GM12873 (cell line): ENCODE data around the gene PRODH2.

Experiments
- CTCF ChIP-seq: IDR thresholded peaks from 2 replicates; pipeline ENCODE4 v1.5.1; 2012; ENCODE audit warnings: low read depth, mild to moderate bottlenecking, moderate library complexity, low read length, control low read depth; ENCODE audit not compliant: insufficient read depth; ENCODE audit errors: missing control alignments

The PRODH2 gene

GRCh38 chr19:35818445-35818844 lies 5.8 kb upstream of the PRODH2 start:
- TF ChIP-seq CTCF = no peak

- no peak for TF ChIP-seq CTCF
These were observed 4.2 kb upstream of the PRODH2 start for GRCh38 chr19:35816846-35817245.

- no peak for TF ChIP-seq CTCF
These were observed 3.6 kb upstream of the PRODH2 start for GRCh38 chr19:35816262-35816661.

- no peak for TF ChIP-seq CTCF
These were observed 622 bp upstream of the PRODH2 start for GRCh38 chr19:35813043-35813890.

- no peak for TF ChIP-seq CTCF
These were observed 1.1 kb downstream of the PRODH2 start for GRCh38 chr19:35811317-35812219.

GRCh38 chr19:35807633-35808032 lies 5.0 kb downstream of the PRODH2 start:
- TF ChIP-seq CTCF = no peak

- TF ChIP-seq CTCF = no peak
These were observed 6.0 kb downstream of the PRODH2 start for GRCh38 chr19:35806597-35806996.
